GM21737 (cell line): Measurements from ENCODE around the gene ZNF337.
"Not testable (repeated sequence)": the region's sequence is repeated elsewhere in the genome, so short reads cannot be mapped to it uniquely, and the experiment has no call there.

Experiments
- ATAC-seq: cut with Tn5 transposase; IDR thresholded peaks from one replicate; pipeline ENCODE4 v1.9.1; 2021; ENCODE audit warnings: mild to moderate bottlenecking, moderate library complexity; ENCODE audit not compliant: unreplicated experiment

Gene ZNF337

DNA sequence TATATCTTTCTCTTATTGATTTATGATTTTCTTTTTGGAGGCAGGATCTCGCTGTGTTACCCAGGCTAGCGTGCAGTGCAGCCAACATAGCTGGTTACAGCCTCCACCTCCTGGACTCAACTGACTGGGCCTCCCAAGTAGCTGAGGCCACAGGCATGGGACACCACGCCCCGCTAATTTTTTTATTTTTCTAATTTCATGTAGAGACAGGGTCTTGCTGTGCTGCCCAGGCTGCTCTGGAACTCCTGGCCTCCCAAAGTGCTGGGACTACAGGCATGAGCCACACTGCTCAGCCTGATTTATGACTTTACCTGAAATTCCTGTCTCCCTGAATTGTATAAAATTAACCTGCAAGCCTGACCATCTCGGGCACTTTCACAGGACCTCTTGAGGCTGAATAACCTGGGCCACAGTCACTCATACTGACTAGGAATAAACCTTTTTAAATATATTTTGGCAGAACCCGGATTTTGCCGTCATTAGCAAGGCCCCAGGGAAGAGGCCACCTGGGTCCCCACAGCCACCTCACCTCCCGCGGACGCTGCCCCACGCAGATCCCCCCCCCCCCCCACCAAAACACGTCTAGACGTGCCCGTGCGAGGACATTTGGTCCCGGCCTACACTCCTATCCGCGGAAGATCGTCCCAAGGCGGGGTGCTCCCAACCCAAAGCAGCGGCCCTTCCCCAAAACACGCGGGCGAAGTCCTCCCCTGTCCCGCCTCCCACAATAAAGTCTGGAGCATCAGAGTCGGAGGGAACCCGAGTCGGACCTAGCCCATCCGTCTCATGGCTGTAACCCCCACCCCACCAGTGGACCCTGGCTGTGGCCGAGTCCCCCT, 902 bp downstream of the ZNF337 start:
- ATAC-seq: no peak

DNA sequence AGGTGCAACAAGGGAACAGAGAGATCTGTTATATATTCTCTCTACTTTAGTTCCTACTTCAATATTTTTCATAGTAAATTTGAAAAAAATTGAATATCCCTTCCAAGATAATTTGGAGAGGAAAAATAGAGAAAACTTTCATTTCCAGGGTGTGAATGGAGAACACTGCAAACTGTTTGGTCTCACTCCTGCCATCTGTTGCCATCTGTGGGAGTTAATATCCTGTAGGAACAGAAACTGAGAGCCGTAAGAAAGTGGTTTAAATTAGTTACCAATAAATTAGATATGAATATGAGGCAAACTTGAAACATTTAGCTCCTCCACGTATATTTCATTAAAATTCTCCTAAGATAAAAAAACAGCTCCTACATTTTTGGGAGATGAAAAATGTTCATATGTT, 4.2 kb downstream of the ZNF337 start:
- ATAC-seq: no peak

DNA sequence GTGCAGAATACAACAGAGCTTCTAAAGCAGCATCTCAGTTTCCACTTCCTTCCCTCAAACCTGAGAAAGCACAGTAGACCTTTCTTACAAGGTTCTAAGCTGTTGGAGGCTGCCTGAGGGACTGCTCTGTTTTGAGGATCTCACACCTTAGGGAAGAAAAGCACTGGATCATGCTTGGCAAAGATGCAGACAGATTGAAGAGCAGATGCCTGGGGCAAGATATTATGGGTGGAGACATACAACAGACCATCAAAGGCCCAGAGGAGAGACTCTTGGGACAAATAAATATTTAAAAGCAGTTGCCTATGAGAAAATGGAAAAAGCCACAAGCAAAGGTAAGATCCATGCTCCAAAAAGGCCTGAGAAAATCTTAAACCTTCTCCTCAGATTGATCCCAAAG, 6.2 kb downstream of the ZNF337 start:
- ATAC-seq: no peak

GRCh38 chr20:25686081-25687067, 10.3 kb downstream of the ZNF337 start:
- ATAC-seq: no peak

- peak; percentile 91 for ATAC-seq
These were observed 11.2 kb downstream of the ZNF337 start for GRCh38 chr20:25685276-25686080.

- ATAC-seq: not testable (repeated sequence)
These were observed 12.8 kb downstream of the ZNF337 start for GRCh38 chr20:25683826-25684225.

- no peak for ATAC-seq
These were observed 13.6 kb downstream of the ZNF337 start for GRCh38 chr20:25683050-25683449.

GRCh38 chr20:25676164-25676809, 20.4 kb downstream of the ZNF337 start:
- ATAC-seq: no peak

DNA sequence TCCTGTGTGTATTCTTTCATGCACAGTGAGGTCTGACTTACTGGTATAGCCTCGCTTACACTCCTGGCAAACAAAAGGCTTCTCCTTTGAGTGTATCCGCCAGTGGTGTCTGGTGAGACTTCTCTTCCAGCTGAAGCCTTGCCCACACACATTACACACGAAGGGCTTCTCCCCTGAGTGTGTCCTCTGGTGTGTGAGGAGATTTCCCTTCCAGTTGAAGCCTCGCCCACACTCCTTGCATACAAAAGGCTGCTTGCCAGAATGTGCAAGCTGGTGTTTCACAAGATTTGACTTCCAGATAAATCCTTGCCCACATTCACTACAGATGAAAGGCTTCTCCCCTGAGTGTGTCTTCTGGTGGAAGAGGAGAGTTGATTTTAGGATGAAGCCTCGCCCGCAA, 21.5 kb downstream of the ZNF337 start:
- no peak for ATAC-seq

DNA sequence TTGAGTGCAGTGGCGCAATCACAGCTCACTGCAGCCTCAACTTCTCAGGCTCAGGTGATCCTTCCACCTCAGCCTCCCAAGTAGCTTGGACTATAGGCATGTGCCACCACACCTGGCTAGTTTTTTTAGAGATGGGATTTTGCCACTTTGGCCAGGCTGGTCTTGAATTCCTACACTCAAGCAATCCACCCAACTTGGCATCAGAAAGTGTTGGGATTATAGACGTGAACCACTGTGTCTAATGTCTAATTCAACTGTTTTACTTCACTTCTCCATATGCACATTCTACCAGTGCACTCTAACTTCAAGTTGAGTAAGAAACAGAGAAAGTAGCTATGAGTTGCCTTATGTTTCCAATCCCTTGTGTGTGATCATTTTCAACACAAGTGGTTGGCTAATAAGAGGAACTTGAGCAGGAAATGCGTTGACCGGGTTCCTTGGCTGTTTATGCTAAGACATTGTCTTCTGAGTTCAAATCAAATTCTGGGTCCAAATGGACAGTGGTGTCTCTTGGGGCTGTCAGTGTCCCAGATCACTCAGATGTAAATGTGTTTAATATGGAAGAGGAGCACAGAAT, 23.9 kb downstream of the ZNF337 start:
- no peak for ATAC-seq

DNA sequence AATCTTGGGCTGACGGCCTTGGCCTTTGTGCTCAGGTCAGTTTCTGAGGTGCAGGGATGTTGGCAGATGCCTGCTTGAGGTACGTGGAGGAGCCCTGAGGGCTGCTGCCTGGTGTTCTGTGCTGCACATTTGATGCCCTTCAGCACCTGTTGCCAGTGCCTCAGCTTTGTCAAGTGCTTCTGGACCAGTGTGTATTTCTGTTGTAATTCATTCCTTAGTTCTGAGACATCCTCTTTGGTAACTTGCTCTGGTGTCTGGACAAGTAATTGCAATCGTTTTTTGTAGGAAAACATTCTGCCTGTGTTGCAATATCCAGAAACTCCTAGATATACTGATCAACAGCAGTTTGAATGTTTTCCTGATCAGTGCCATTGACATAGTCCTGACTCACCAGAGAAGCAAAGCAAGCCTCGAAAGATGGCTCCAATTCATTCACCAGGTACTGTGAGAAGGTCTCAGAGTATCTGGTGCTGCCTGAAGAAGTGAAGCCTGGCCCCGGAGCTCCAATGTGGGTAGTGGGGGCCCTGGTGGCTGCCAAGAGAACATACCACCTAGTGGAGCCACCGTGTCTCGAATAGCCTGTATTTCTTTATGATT, 26.7 kb downstream of the ZNF337 start:
- no peak for ATAC-seq

DNA sequence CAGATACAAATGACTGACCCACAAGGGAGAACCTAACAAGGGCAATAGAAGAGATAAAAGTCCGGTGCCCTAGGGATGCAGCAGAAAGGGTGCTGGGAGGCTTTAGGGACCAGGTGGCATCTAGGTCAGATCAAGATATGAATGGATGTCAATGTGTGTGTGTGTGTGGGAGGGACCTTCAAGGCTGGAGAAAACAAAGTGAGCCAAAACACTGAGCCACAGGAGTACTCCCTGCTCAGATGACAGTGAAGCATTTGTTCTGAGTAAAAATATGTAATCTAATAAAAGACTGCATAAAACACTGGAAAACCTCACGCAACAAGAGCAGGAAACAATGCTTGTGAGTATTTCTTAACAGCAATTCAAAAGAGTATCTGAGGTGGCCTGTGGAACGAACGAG, 28.2 kb downstream of the ZNF337 start:
- ATAC-seq: no peak

DNA sequence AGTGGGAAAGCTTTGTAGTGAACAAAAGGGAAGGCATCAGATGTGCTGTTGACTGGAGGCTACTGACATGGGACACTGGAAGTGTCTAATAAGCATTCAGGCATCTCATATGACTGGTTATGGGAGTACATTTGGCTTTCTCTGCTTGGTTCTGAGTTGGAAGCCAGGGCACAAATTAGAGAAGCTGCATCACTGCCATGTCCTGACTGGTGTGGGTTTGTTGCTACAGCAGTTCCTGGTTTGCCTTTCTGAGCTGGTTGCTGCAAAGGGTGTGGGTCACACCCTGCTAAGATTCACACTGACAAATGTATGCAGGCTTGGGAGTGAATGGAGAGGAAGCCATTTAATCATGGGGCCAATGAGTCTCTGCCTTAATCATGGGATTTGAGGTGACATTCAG, 36.7 kb downstream of the ZNF337 start:
- ATAC-seq: no peak

- ATAC-seq: no peak
These were observed 42.2 kb downstream of the ZNF337 start for GRCh38 chr20:25654487-25654886.

- not testable (repeated sequence) for ATAC-seq
These were observed 43.8 kb downstream of the ZNF337 start for GRCh38 chr20:25652866-25653265.

DNA sequence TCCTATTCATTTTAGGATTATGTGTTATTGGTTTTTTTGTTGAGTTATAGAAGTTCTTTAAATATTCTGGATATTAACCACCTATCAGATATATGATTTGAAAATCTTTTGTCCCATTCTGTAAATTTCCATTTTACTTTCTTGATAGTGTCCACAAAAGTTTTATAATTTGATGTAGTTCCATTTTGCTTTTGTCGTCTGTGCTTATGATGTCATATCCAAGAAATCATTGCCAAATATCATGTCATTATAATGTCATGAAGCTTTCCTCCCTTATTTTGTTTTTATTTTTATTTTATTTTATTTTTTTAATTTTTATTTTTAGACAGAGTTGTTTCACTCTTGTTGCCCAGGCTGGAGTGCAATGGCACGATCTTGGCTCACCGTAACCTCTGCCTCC, 51.8 kb downstream of the ZNF337 start:
- ATAC-seq: no peak

- no peak for ATAC-seq
These were observed 52.9 kb downstream of the ZNF337 start for GRCh38 chr20:25643716-25644115.

DNA sequence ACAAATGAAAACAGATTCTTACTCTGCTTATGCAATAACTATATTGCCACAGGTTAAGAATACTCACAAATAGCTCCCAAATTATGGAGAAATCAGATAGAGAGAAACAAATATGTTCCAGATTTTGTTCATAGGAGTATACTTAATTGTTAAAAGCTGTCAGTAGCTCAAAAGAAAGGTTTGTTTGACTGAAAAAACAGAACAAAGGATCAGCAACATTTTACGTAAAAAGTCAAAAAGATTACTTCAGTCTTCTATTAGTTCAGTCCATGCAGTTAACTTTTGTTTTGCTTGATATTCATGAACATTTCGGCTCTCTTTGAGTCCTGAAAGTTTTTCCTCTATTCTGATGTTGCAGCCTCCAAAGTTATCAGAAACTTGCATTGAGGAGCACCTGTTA, 59.4 kb downstream of the ZNF337 start:
- ATAC-seq: no peak

DNA sequence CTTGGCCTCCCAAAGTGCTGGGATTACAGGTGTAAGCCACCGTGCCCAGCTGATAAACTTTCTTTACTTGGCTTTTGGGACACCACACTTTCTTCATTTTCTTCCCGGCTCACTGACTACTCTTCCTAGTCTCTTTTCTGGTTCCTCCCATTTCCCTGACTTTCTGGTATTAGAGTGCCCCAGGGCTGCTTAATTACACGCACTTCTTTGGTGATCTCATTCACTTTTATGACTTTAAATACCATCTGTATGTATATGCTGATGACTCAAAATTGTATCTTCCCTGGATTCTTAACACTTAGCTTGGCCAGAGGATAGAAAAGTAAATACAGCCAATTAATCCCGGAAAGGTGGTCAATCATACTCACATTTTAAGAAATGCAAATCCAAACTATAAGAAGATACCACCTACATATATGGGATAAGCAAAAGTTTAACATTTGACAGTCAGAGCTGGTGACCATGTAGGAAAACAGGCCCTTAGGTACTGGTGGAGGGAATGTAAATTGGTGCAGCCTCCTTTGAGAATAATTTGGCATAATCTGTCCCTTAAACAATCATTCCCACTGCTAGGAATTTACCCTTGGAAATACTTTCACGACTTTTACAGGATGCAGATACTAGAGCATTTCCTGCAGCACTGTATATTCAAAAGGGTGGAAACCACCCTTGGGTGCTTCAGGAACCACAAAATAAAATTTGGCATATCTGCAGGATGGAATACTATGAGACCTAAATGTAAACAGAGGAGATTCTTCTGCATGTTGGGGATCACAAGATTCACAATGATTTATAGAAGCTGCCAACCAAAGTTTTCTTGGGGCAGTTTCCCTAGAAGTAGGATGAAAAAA, 63.5 kb downstream of the ZNF337 start:
- ATAC-seq: no peak
